ENCODE measurements around the gene LYZL4. TPM values are rescaled to one million over a fixed set of nuclear protein-coding genes. Genes with fewer than 3 reads are reported as not detected.

Gene LYZL4
- total RNA-seq, 3 donors from 2014 or later (not counting 1 experiment from before 2014, with no cell fraction given) = not detected

DNA sequence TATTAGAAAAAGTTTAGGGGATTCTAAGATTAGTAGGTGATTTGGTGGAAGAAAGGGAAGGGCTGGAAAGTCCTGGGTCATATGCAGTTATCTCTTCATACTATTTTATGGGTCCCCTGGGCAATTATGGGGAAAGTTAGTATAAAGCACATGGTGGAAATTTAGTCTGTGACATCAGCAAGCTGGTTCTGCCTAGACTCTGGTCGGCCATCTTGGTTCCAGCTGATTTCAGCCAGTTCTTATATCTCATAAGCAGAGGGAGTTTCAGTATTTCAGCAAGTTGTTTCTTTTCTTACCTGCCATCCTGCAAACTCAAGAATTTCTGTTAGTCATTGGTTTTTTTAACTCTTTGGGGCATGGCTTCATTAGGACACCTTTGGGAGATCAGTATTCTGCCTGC is 1.0 kb upstream of the LYZL4 start:
- 87% methylated on average over 1 of the region's 1 CpG for WGBS (ENCODE audit: insufficient coverage)
- Mint-ChIP-seq H3K9me3 (no peaks in the 10 kb centered on the region), H3K36me3 (no peaks in the 10 kb centered on the region), H3K27me3 (ENCODE audit: low read depth in 2 of 2) (peaks cover 19 to 43% of the 10 kb centered on the region in 2 donors), H3K27ac (no peak overlapping the region), H3K4me1 (no peaks in the 10 kb centered on the region), H3K4me3 (no peak overlapping the region)
- no peak overlapping the region for H3K4me3 ChIP-seq (ENCODE audit: low read length)
- DNase-seq (no peak), ATAC-seq (no peak)
- no peaks in the 10 kb centered on the region for H3K27me3 ChIP-seq (ENCODE audit: control insufficient read depth, insufficient read depth, low read length)
- H3K36me3 ChIP-seq (ENCODE audit: control insufficient read depth, insufficient read depth, low read length) = no peaks in the 10 kb centered on the region
- H3K4me1 ChIP-seq (ENCODE audit: control insufficient read depth, insufficient read depth, low read length) = no peaks in the 10 kb centered on the region
- no peak overlapping the region for H3K27ac ChIP-seq (ENCODE audit: low read length)
- H3K9me3 ChIP-seq (ENCODE audit: control insufficient read depth, insufficient read depth, low read length) = no peaks in the 10 kb centered on the region
- no peak for TF ChIP-seq CTCF (IDR thresholded peaks at IDR 0.05)
- intact Hi-C loops (cut with micrococcal nuclease) = no loop called here

GRCh38 chr3:42408156-42408555 is 2.3 kb downstream of the LYZL4 start:
- no peak overlapping the region for H3K4me3 Mint-ChIP-seq
- no peaks in the 10 kb centered on the region for H3K36me3 Mint-ChIP-seq
- no peak for TF ChIP-seq CTCF (IDR thresholded peaks at IDR 0.05)
- no peak overlapping the region for H3K27ac Mint-ChIP-seq
- 79% methylated on average over 2 of the region's 2 CpGs for WGBS (ENCODE audit: insufficient coverage)
- no peaks in the 10 kb centered on the region for H3K4me1 Mint-ChIP-seq
- H3K27me3 ChIP-seq (ENCODE audit: control insufficient read depth, insufficient read depth, low read length) = no peaks in the 10 kb centered on the region
- intact Hi-C loops (cut with micrococcal nuclease) = no loop called here
- H3K27me3 Mint-ChIP-seq (ENCODE audit: low read depth in 2 of 2) = peaks cover 10 to 29% of the 10 kb centered on the region in 2 donors
- no peak for ATAC-seq
- H3K9me3 ChIP-seq (ENCODE audit: control insufficient read depth, insufficient read depth, low read length) = no peaks in the 10 kb centered on the region
- H3K9me3 Mint-ChIP-seq = no peaks in the 10 kb centered on the region
- no peak overlapping the region for H3K4me3 ChIP-seq (ENCODE audit: low read length)
- no peak overlapping the region for H3K27ac ChIP-seq (ENCODE audit: low read length)
- DNase-seq = no peak
- no peaks in the 10 kb centered on the region for H3K36me3 ChIP-seq (ENCODE audit: control insufficient read depth, insufficient read depth, low read length)
- no peaks in the 10 kb centered on the region for H3K4me1 ChIP-seq (ENCODE audit: control insufficient read depth, insufficient read depth, low read length)

DNA sequence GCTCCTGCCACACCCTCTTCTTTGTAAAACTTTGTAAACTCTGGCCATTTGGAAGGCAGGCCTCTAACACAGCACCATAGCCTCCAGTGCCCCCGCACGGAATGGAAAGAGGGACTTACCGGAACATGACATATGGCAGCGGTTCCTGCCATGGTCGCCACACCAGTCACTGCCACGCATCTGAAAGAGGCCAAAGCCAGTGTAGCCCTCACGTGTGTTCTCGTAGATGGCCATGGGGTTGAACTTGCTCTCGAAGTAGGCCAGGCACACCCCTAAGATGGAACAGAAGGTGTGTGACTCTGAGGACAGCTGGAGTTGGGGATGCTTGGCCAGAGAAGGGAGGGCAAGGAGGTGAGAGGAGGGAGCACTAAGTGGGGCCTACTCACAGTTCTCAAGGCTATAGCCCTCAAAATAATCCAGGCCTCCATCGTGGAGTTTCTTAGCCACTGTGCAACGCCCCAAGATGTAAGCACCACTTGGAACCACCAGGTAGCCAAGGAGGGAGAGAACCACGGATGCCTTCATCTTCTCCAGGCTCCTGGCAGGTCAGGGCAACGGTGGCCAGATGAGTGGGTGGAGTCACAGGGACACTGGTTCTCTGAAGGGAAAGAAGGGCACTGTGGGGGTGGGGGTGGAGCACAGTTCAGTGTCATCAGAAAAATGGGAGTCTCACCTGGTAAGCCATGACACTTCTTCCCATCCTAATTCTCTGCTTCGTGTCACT is 3.5 kb downstream of the LYZL4 start:
- ATAC-seq = no peak
- no peak for TF ChIP-seq CTCF (IDR thresholded peaks at IDR 0.05)

DNA sequence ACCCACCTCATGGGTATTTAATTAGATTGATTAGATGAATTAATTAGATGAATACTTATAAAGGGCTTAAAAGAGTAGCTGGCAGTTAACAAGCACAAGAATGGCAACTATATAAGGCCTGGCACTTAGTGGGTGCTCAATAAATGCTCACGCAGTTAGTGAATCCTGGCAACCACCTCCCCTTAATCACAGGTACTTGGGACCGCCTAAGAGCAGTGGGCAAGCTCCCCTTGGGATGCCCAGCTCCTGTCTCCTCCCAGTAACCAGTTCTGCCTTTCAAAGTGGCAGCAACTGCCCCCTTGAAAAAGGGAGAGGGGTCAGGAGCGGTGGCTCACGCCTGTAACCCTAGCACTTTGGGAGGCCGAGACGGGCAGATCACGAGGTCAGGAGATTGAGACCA is 4.6 kb downstream of the LYZL4 start:
- Mint-ChIP-seq H3K27ac (no peak overlapping the region), H3K9me3 (no peaks in the 10 kb centered on the region), H3K4me3 (no peak overlapping the region), H3K36me3 (no peaks in the 10 kb centered on the region), H3K27me3 (ENCODE audit: low read depth in 2 of 2) (peaks cover 13 to 29% of the 10 kb centered on the region in 2 donors), H3K4me1 (no peaks in the 10 kb centered on the region)
- ATAC-seq (no peak), DNase-seq (no peak)
- Histone ChIP-seq H3K9me3 (ENCODE audit: control insufficient read depth, insufficient read depth, low read length) (no peaks in the 10 kb centered on the region), H3K36me3 (ENCODE audit: control insufficient read depth, insufficient read depth, low read length) (no peaks in the 10 kb centered on the region), H3K4me1 (ENCODE audit: control insufficient read depth, insufficient read depth, low read length) (no peaks in the 10 kb centered on the region), H3K27me3 (ENCODE audit: control insufficient read depth, insufficient read depth, low read length) (no peaks in the 10 kb centered on the region), H3K4me3 (ENCODE audit: low read length) (no peak overlapping the region), H3K27ac (ENCODE audit: low read length) (no peak overlapping the region)
- 87% methylated on average over 7 of the region's 7 CpGs for WGBS (ENCODE audit: insufficient coverage)
- intact Hi-C loops (cut with micrococcal nuclease) = no loop called here
- no peak for TF ChIP-seq CTCF (IDR thresholded peaks at IDR 0.05)

More for the DNA sequence above, 3.5 kb downstream of the LYZL4 start:
- intact Hi-C loops (cut with micrococcal nuclease) = no loop called here
- H3K36me3 ChIP-seq (ENCODE audit: control insufficient read depth, insufficient read depth, low read length) = no peaks in the 10 kb centered on the region
- Mint-ChIP-seq H3K4me3 (no peak overlapping the region), H3K4me1 (no peaks in the 10 kb centered on the region), H3K9me3 (no peaks in the 10 kb centered on the region), H3K27me3 (ENCODE audit: low read depth in 2 of 2) (peaks cover 13 to 29% of the 10 kb centered on the region in 2 donors), H3K27ac (no peak overlapping the region), H3K36me3 (no peaks in the 10 kb centered on the region)
- no peaks in the 10 kb centered on the region for H3K27me3 ChIP-seq (ENCODE audit: control insufficient read depth, insufficient read depth, low read length)
- no peaks in the 10 kb centered on the region for H3K9me3 ChIP-seq (ENCODE audit: control insufficient read depth, insufficient read depth, low read length)
- no peak overlapping the region for H3K27ac ChIP-seq (ENCODE audit: low read length)
- no peak overlapping the region for H3K4me3 ChIP-seq (ENCODE audit: low read length)
- H3K4me1 ChIP-seq (ENCODE audit: control insufficient read depth, insufficient read depth, low read length) = no peaks in the 10 kb centered on the region
- 90% methylated on average over 14 of the region's 14 CpGs for WGBS (ENCODE audit: insufficient coverage)
- no peak for DNase-seq

Measured in natural killer cell (primary cell).